Heart left ventricle (tissue), 13 donors: Measurements from ENCODE around the gene CAPN9.

Source experiments
- CTCF ChIP-seq, 12 donors: fragments of 200-600 bp; sonication (generic) in 4 of 12; IDR thresholded peaks; one replicate each; pipeline versions ENCODE4 v1.5.0 to v1.8.0; 2018 to 2022; ENCODE audit warnings: antibody characterized with exemption in 12 of 12, mild to moderate bottlenecking in 5 of 12
- POLR2A ChIP-seq, 2 donors: fragments of 450-650 bp; IDR thresholded peaks; one replicate each; pipeline ENCODE4 v1.6.1; 2017; ENCODE audit warnings: antibody characterized with exemption in 2 of 2, mild to moderate bottlenecking in 2 of 2, moderate library complexity in 2 of 2
- donor health status: ischemic (EF 13 %, LVEDD 7.1; RV severe dilation, severe dysfunction).
- donor health status: DM: no; HTN: yes; CAD: no.
- donor health status: DM: no; HTN: no; CAD: no.
- donor health status: ischemic (EF 25% LVEDD 6.9; RV normal size, moderate dysfunction).
- donor health status: ischemic (EF 25% LVEDD 5.7; RV mildly dilated, moderate dysfunction).
- donor health status: ischemic (EF 35%, LVEDD 5.7; RV mildly dilated, moderate dysfunction).
- donor health status: nonischemic (EF 11% LVEDD 7.7; RV severe dilation, severe dysfunction).
- donor health status: DM: yes; HTN: yes; CAD: no.
- donor health status: PGD.
- donor health status: ischemic (EF 29% LVEDD 5.4; RV normal size, mild dysfunction).
- donor health status: nonischemic (EF 23%, LVEDD 6.1; RV moderate dilation, normal function).

- TF ChIP-seq CTCF (IDR thresholded peaks at IDR 0.05) (no peak), POLR2A (IDR thresholded peaks at IDR 0.05) (no peak)
These were observed 38.3 kb upstream of the CAPN9 start for GRCh38 chr1:230708631-230709580.
